Muscle layer of duodenum (tissue), 2 donors: ENCODE data around the gene SULF2.

Experiments used
- H3K27ac ChIP-seq: one replicate; pipeline ENCODE4 v1.7.0; 2013; ENCODE audit warnings: mild to moderate bottlenecking, low read length
- H3K27me3 ChIP-seq: one replicate; pipeline ENCODE4 v1.7.0; 2013; ENCODE audit warnings: low read depth, mild to moderate bottlenecking, control low read depth, low read length
- H3K36me3 ChIP-seq, 2 donors: one replicate each; pipeline ENCODE4 v1.7.0; 2013; ENCODE audit warnings: low read length in 2 of 2, control low read depth in 1 of 2, mild to moderate bottlenecking in 1 of 2; ENCODE audit not compliant: insufficient read depth in 2 of 2, control insufficient read depth in 1 of 2
- H3K4me1 ChIP-seq, 2 donors: one replicate each; pipeline ENCODE4 v1.7.0; 2013; ENCODE audit warnings: low read length in 2 of 2, mild to moderate bottlenecking in 2 of 2, control low read depth in 1 of 2, moderate library complexity in 1 of 2; ENCODE audit not compliant: insufficient read depth in 2 of 2, control insufficient read depth in 1 of 2
- H3K4me3 ChIP-seq, 2 donors: one replicate each; pipeline ENCODE4 v1.7.0; 2013; ENCODE audit warnings: low read length in 2 of 2, low read depth in 1 of 2, mild to moderate bottlenecking in 1 of 2
- H3K9me3 ChIP-seq, 2 donors: one replicate each; pipeline ENCODE4 v1.7.0; 2013; ENCODE audit warnings: low read length in 2 of 2, control low read depth in 1 of 2, mild to moderate bottlenecking in 1 of 2; ENCODE audit not compliant: control insufficient read depth in 1 of 2
- donor health status: healthy.

SULF2 gene

GRCh38 chr20:47686545-47686944 lies 98.7 kb downstream of the SULF2 start:
- H3K36me3 ChIP-seq: peaks cover 13 to 25% of the 10 kb centered on the region in 2 donors
- H3K27me3 ChIP-seq: no peaks in the 10 kb centered on the region
- no peak overlapping the region for H3K4me3 ChIP-seq
- H3K27ac ChIP-seq: no peak overlapping the region
- peaks cover 3 to 7% of the 10 kb centered on the region in 2 donors for H3K9me3 ChIP-seq
- H3K4me1 ChIP-seq: peaks cover 0 to 14% of the 10 kb centered on the region in 2 donors

- H3K27me3 ChIP-seq: no peaks in the 10 kb centered on the region
- H3K36me3 ChIP-seq: peaks cover 8 to 18% of the 10 kb centered on the region in 2 donors
- no peaks in the 10 kb centered on the region for H3K9me3 ChIP-seq
- H3K4me1 ChIP-seq: peaks cover 0 to 16% of the 10 kb centered on the region in 2 donors
- H3K4me3 ChIP-seq: no peak overlapping the region
- H3K27ac ChIP-seq: no peak overlapping the region
Measured at GRCh38 chr20:47684306-47685080, 100.8 kb downstream of the SULF2 start.

GRCh38 chr20:47682916-47683315 lies 102.4 kb downstream of the SULF2 start:
- Histone ChIP-seq H3K9me3 (no peaks in the 10 kb centered on the region), H3K27ac (no peak overlapping the region), H3K27me3 (no peaks in the 10 kb centered on the region), H3K36me3 (peaks cover 0 to 12% of the 10 kb centered on the region in 2 donors), H3K4me1 (peaks cover 0 to 16% of the 10 kb centered on the region in 2 donors), H3K4me3 (no peak overlapping the region)

- no peaks in the 10 kb centered on the region for H3K9me3 ChIP-seq
- no peak overlapping the region for H3K27ac ChIP-seq
Measured at GRCh38 chr20:47682028-47682783, 103.1 kb downstream of the SULF2 start.

GRCh38 chr20:47680804-47681529 lies 104.3 kb downstream of the SULF2 start:
- no peak overlapping the region for H3K27ac ChIP-seq
- H3K36me3 ChIP-seq: peaks cover 0 to 26% of the 10 kb centered on the region in 2 donors
- no peak overlapping the region for H3K4me3 ChIP-seq
- H3K9me3 ChIP-seq: no peaks in the 10 kb centered on the region
- peaks cover 0 to 16% of the 10 kb centered on the region in 2 donors for H3K4me1 ChIP-seq
- H3K27me3 ChIP-seq: no peaks in the 10 kb centered on the region

More at GRCh38 chr20:47682028-47682783, 103.1 kb downstream of the SULF2 start:
- no peaks in the 10 kb centered on the region for H3K27me3 ChIP-seq
- H3K36me3 ChIP-seq: peaks cover 0 to 16% of the 10 kb centered on the region in 2 donors
- H3K4me3 ChIP-seq: no peak overlapping the region
- peaks cover 0 to 16% of the 10 kb centered on the region in 2 donors for H3K4me1 ChIP-seq

- no peak overlapping the region for H3K4me3 ChIP-seq
- peaks cover 0 to 16% of the 10 kb centered on the region in 2 donors for H3K4me1 ChIP-seq
- no peaks in the 10 kb centered on the region for H3K27me3 ChIP-seq
- H3K36me3 ChIP-seq: peaks cover 0 to 23% of the 10 kb centered on the region in 2 donors
- no peak overlapping the region for H3K27ac ChIP-seq
- no peaks in the 10 kb centered on the region for H3K9me3 ChIP-seq
Measured at GRCh38 chr20:47679462-47679861, 105.8 kb downstream of the SULF2 start.

- no peak overlapping the region for H3K4me3 ChIP-seq
- H3K9me3 ChIP-seq: no peaks in the 10 kb centered on the region
- no peak overlapping the region for H3K27ac ChIP-seq
- H3K4me1 ChIP-seq: peaks cover 0 to 16% of the 10 kb centered on the region in 2 donors
- H3K27me3 ChIP-seq: no peaks in the 10 kb centered on the region
- H3K36me3 ChIP-seq: peaks cover 0 to 18% of the 10 kb centered on the region in 2 donors
Measured at GRCh38 chr20:47678536-47678935, 106.7 kb downstream of the SULF2 start.

GRCh38 chr20:47677635-47678453 lies 107.4 kb downstream of the SULF2 start:
- H3K27me3 ChIP-seq: no peaks in the 10 kb centered on the region
- H3K4me3 ChIP-seq: no peak overlapping the region
- H3K9me3 ChIP-seq: no peaks in the 10 kb centered on the region
- H3K36me3 ChIP-seq: peaks cover 0 to 18% of the 10 kb centered on the region in 2 donors
- H3K4me1 ChIP-seq: peaks cover 0 to 14% of the 10 kb centered on the region in 2 donors
- no peak overlapping the region for H3K27ac ChIP-seq

GRCh38 chr20:47676912-47677634 lies 108.2 kb downstream of the SULF2 start:
- H3K27me3 ChIP-seq: no peaks in the 10 kb centered on the region
- no peaks in the 10 kb centered on the region for H3K9me3 ChIP-seq
- H3K36me3 ChIP-seq: peaks cover 0 to 25% of the 10 kb centered on the region in 2 donors
- H3K27ac ChIP-seq: no peak overlapping the region
- no peak overlapping the region for H3K4me3 ChIP-seq
- peaks cover 0 to 7% of the 10 kb centered on the region in 2 donors for H3K4me1 ChIP-seq

- no peaks in the 10 kb centered on the region for H3K9me3 ChIP-seq
- peaks cover 0 to 33% of the 10 kb centered on the region in 2 donors for H3K36me3 ChIP-seq
- H3K27me3 ChIP-seq: no peaks in the 10 kb centered on the region
- H3K27ac ChIP-seq: no peak overlapping the region
- no peaks in the 10 kb centered on the region for H3K4me1 ChIP-seq
- H3K4me3 ChIP-seq: no peak overlapping the region
Measured at GRCh38 chr20:47676219-47676721, 109.0 kb downstream of the SULF2 start.
